GM21717 (cell line): ENCODE results near the gene HOXD3.

ENCODE experiments used
- ATAC-seq: cut with Tn5 transposase; IDR thresholded peaks from one replicate; pipeline ENCODE4 v1.9.1; 2021; ENCODE audit warnings: mild to moderate bottlenecking, moderate library complexity; ENCODE audit not compliant: unreplicated experiment

HOXD3 gene

DNA sequence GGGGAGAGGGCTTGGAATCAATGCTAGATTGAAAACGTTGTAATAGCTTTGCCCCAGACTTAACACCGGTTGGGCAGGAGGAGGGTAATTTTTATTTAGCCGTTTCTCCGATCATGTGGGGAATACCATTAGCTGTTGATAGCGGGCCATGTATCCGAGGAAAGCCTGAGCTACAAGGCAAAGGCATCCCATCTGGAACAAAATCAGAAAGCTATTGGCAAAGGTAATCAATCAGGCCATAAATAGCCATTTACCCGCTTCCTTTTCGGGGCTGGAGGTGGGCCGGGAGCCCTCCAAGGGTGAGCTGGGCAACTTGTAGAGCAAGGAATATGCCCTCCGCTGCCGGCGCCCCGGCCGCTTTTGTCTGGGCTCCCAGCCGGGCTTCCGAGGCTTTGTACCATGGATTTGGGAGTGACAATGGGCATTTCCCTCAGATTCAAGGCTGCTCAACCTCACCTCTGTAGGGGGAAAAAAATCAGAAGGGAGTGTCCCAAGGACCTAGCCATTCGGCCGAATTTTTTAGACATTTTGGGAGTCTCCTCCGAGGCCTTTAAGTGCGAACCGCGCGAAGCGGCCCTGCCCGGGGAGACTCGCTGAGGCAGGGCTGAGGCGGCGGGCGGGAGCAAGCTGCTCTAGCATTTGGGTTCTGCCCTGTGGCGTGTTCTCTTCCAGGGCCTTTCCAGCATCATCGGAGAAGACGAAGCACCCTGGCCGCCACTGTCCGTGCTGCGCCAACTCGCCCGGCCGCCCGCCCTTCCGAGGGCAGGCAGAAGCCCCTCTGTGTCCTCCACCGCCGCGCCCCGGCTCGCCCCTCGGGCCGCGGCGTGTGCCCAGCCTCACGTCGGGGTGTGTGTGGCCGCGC, 35.7 kb upstream of the HOXD3 start:
- ATAC-seq: no peak

DNA sequence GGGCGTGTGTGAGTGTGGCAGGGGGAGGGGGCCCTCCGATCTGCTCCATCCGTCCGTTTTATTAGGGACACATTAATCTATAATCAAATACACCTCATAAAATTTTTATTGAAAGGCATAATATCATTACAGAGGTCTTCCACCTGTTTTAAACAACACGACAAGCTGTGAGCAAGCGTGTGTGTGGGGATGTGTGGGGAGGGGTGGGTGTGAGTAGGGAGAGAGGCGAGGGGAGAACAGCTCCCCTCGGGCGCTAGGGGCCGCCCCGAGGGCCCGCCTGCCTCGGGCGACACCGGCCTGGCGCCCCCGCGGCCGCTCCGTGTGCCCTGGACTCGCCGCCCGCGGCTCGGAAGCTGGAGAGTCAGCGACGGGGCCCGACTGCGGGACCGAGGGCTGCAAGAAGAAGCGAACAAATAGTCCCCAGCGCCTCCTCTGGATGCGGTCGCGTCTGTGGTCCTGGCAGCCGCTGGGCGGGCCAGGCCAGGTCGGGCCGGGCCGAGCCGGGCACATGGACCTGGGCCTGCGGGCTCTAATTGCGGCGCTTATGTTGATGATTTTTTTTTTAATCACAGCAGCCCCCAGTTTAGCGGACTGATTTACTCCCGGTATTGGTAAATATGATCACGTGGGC, 34.9 kb upstream of the HOXD3 start:
- ATAC-seq: no peak

- ATAC-seq: no peak
Measured at GRCh38 chr2:176122683-176123410, 34.3 kb upstream of the HOXD3 start, which contains the start of gene HOXD9. TSS of gene HOXD9 (plus strand) at chr2:176122719. CDS start at chr2:176122769, 50 bp downstream.

- ATAC-seq: no peak
Measured at GRCh38 chr2:176123411-176124109, 33.5 kb upstream of the HOXD3 start.

GRCh38 chr2:176124110-176124946, 32.8 kb upstream of the HOXD3 start:
- ATAC-seq: no peak

- ATAC-seq: no peak
Measured at GRCh38 chr2:176124947-176125771, 31.9 kb upstream of the HOXD3 start.

GRCh38 chr2:176125772-176126054, 31.4 kb upstream of the HOXD3 start:
- ATAC-seq: no peak

DNA sequence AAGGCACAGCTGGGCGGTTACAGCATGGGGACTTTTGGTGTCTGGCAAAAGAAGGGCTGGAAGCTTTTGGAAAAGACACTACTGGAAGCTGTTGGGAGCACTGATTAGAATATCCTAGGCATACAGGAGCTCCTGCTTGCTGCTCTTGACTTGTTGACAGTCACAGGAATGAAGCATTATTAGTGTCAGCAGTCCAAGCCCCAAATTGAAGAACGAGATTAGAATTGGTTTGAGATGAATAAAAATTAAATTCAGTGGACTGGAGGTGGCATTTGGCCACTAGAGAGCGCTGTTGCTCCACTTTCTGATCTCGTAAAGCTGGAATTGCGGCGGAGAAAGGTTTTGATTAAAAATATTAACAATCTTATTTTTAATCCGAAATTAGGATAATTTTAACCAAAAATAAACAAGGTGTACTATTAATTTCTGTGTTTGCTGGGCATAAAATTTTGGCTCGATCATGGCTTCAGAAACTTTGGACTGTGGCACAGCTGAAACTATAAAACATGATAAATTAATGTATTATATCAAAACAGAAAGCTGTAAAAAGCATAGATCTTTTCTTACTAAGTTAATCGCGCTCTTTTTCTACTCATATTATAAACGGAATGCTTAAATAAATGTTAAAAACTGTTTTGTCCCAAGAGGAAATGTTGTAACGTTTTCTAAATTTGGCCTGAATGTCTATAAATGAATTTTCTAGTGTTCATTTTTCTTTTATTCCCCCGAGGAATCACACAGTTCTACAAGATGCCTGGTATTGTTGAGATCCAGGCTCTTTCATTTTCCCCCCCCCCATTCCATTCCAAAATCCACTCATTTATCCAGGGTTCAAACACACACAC, 30.0 kb upstream of the HOXD3 start:
- no peak for ATAC-seq

GRCh38 chr2:176127774-176128072, 29.4 kb upstream of the HOXD3 start:
- no peak for ATAC-seq

DNA sequence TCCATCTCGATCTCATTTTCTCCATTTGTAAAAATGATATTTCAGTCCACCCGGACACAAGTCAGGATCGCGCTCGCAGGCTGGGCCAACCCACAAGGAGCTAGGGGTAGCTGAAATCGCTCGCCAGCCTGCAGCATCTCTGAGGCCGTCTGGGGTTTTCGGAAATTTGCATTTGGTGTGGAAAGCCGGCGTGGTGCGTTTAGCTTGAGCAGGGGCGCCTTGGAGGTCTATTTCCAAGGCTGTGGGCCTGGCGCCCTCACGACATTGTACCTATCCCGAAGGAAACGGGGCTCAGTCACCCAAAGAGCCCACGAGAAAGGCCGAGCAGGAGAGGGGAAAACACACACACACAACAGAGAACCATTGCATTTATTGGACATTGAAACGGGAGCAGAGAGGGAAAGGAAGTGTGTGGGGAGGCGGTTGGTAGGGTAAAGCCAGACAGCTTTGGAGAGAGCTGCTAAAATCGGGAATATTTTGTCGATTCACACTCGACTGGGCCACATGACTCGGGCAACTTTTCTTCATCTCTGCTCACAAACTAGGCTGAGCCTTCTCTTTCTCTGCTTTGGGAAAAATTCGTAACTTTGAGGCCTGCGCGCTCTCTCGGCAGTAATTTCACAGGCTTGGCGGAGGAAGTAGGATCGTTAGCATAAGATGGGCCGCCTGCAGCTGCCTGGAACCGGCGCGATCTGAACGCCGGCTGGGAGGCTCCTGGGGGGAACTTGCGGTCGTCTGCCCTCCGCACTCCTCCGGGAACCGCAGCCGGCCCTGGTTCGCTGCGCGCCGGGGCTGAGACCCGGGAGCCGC, 28.7 kb upstream of the HOXD3 start:
- no peak for ATAC-seq

DNA sequence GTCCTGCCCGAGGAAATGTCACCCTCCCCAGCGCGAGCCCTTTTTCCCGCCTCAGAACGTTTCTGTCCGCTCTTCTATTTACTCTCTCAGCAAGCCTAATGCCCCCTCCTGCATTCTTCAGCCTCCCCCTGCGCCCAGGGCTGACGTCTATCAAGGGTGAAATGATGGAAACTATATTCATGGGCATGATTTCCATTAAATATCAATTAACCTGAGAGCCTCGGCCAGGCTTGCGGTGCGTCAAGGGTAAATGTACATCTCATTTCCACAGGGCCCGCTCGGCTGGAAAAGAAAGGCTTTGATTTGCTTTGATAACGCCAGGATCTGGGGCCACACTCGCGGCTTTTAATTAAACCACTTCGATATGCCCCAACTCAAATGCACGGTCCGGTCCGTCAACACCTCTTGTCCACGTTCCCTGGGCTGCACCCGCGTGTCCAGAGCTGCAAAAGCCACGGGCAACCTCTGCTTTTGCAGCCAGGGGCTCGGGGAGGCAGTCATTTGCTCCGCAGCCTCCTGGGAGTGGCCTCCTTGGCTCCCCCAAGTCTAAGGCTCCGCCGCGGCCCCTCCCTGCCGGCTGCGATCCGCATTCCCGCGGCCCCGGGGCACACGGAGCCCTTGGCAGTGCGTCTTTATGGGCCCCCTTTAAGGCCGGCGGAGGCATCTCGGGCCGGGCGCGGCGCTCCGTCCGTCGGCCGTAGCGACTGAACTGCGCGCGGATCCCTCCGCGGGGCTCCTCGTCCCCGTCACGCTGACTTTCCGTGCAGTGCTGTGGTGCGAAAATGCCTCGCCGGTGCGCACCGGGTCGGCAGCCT, 27.9 kb upstream of the HOXD3 start, which contains the start of gene HOXD8:
Gene HOXD8, plus strand, starts transcription at position 724 of the 815 bp plus-strand sequence. CDS start 662 bp downstream, outside the sequence.
- no peak for ATAC-seq

GRCh38 chr2:176129813-176130146, 27.3 kb upstream of the HOXD3 start:
- ATAC-seq: no peak

DNA sequence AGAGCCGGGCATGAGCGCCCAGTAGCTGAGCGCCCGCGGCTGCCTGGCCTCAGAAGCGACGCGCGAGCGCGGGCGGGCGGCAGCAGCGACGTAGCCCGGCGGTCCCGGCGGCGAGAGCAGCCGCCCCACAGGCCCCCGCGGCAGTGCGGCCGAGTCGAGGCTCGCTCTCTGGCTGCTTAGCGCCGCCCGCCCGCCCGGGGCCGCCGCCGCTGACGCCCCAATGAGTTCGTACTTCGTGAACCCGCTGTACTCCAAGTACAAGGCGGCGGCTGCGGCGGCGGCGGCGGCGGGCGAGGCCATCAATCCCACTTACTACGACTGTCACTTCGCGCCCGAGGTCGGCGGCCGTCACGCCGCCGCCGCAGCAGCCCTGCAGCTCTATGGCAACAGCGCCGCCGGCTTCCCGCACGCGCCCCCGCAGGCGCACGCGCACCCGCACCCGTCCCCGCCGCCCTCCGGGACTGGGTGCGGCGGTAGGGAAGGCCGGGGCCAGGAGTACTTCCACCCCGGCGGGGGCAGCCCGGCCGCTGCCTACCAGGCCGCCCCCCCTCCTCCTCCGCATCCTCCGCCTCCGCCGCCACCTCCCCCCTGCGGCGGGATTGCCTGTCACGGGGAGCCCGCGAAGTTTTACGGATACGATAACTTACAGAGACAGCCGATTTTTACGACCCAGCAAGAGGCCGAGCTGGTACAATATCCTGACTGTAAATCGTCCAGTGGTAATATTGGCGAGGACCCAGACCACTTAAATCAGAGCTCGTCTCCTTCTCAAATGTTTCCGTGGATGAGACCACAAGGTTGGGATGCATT, 26.8 kb upstream of the HOXD3 start:
- ATAC-seq: no peak

DNA sequence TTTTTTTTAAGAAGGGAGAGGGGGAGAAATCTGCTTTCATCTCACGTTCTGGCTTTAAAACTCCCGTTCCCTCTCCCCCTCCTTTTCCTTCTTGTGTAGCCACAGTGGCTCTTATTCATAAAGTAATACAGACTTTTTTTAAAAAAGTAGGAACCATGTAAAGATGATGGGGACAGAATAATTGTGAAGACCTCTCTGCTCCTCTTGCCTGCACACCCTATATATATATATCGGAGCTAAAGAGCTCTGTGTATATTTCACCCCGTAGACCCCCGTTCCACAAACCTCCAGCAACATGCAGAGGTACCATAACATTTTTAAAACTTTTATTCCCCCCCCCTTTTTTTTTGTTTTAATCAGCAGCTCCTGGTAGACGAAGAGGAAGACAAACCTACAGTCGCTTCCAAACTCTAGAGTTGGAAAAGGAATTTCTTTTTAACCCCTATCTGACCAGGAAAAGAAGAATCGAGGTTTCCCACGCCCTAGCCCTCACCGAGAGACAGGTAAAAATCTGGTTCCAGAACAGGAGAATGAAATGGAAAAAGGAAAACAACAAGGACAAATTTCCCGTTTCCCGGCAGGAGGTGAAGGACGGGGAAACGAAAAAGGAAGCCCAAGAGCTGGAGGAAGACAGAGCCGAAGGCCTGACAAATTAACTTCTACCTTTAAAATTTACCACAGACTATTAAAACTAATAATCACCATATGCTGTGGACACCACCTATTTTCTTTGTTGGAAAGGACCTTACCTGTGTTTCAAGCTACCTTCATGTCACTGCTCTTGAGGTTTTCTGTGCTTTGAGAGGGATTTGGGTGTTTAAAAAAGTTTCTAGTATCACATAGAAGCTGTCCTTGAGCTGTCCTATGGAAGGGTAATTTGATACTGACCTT, 25.9 kb upstream of the HOXD3 start:
- no peak for ATAC-seq

DNA sequence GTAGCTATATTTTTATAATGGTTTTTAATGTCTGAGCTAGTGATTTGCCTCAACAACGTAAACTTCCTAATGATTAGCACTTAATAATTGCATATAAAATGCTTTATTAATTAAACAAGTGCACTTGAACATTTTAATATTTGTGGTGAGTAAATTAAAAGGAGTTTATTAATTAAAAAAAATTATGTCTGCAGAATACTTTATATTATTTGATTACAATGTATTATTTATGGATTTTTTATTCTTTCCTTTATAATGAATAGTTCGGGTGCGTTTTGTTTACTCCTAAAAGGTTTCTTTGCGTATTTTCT, 25.3 kb upstream of the HOXD3 start:
- ATAC-seq: no peak
